HG03097 (cell line): Measurements from ENCODE around the gene HOXB9.

Experiments used
- ATAC-seq: cut with Tn5 transposase; IDR thresholded peaks from one replicate; pipeline ENCODE4 v1.9.1; 2021; ENCODE audit not compliant: unreplicated experiment, low FRiP score

HOXB9 gene

DNA sequence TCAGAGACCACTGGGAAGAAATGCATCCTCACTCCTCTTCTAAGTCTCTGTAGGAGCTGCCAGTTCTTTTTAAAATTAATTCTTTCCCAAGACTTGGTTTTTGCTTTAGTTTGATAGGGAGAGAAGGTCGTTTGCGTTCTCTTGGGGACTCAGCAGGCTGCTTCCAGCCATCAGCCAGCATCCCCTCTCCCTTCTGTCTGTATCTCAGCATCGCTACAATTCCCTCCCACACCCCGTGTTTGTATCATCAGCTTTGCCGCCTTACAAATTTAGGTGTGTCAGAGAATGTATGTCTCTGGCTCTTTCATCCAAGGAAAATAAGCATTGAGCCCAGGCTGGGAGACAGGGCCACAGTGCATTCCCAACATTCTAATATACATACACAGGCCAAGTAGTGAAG is 26.8 kb downstream of the HOXB9 start:
- no peak for ATAC-seq

DNA sequence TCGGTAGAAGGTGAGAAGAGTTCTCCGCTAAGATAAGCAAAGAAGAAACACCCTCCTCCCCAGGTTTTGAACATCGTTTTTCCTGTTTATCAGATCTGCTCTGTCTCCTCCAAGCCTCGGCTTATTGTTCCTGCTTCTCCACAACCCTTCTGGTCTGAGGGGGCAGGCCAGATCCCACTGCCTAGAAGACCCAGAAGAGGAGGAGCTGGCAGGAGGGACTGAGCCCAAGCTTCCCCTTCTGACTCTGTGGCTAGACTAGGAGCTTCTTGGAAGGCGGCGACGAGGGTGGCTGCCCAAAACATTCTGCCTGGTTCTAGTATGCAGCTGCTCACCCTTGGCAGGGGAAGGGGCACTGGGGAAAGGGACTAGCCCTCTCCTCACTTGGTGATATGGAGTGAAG is 27.4 kb downstream of the HOXB9 start:
- no peak for ATAC-seq

DNA sequence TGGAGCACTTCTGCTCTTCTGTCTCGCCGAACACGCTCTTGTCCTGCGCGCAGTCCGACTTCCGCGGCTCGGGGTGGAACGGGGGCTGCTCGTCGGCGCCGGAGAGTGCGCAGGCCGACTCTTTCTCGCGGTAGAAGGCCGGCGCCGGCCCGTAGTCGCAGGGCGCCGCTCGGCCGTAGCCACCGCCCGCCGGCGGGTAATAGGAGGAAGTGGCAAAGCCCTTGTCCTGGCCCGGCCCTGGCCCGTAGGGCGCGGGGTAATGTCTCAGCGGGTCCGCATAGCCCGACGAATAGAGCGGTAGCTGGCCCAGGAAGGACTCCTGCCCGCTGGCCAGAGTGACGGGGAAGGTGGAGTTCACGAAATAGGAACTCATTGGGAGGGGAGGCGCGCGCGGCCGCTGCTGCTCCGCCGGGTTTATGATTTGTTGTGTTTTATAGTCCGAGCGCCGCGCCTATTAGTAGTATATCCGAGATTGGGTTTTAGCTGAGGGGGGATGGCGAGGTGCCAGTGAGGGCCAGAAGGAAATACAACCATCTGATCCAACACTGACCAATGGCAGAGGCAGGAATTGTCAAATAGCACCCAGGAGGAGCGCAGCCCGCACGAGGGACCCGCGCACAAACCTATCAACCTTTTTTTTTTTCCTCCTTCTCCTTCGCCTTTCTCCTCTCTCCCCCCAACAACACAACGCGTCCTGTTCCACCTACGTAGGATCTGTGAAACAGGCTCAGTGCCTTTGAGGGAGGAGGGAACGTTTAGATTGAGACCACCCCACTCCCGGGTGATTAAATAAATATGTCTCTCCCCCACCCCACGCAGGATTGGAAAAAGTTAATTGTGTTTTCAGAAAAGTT is 28.2 kb downstream of the HOXB9 start:
- no peak for ATAC-seq

DNA sequence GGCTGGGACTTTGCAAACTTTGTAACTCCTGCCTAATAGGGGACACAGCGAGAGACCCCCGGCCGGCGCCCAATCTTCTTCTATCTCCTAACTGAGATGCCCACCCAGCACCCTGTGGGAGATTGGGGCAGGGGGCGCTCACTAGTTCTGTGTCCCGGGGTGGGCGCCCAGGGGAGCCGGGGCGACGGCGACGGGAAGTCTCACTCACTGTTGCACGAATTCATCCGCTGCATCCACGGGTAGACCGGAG is 28.7 kb downstream of the HOXB9 start:
- no peak for ATAC-seq

DNA sequence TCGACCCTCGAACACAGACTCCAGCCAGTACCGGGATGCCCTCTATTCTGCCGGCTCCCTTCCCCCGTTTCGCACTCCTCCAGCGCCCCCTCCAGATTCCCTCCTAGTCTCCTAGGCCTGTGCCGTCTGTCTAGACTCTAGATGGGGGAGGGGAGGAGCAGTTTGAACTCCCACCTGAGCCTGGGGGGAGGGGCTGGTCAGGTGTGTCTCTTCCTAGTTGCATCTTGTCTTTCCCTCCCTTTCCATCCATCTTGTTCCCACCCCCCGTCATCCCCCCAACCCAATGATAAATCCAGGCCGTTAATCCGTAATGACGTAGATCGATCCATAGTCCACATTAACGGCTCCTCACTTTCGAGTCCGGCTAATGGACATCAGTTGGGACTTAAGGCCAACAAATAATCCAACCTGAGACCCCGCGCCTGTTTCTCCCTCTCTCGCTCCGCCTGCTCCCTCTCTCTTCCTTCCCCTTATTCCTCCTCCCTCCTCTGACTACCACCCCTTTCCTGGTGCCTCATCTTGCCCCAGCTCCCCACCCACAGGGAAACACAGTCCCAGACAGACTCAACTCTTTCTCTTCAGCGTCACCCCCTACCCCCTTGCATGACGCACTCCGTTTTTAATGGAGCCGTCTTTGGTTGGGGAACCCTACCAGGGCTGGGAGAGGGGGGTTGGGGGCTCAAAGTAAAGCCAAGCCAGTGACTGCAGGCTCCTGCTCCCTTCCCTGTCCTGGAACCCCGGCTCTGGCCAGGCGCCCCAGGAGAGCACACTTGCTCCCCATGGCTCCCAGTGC is 29.2 kb downstream of the HOXB9 start:
- no peak for ATAC-seq

DNA sequence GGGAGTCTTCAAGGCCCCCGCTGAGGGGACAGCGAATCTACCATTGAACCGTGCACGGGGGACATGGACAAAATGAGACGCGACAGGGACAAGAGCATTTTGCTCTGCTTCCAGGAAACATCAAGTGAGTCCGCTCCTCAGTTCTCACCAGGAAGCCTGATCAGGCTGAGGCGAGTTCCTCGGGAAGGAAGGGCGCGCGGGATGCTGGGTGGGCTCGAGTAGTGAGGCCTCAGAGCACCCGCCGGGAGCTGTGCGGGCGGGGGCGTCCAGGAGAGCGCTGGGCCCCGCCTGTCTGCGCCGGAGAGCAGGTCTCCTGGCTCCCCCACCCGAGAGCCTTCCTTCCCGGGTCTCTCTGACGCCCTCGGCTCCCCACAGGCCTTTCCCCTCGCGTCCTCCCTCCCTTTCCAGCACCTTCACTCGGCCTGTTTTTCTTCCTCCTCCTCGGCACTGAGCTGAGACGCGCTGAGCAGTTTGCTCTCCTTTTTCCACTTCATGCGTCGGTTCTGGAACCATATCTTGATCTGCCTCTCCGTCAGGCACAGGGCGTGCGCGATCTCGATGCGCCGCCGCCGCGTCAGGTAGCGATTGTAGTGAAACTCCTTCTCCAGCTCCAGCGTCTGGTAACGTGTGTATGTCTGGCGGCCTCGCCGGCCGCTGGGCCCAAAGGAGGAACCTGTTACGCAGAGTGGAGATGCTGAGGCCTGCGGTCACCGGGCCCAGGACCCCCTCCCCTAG is 30.0 kb downstream of the HOXB9 start:
- ATAC-seq: no peak

DNA sequence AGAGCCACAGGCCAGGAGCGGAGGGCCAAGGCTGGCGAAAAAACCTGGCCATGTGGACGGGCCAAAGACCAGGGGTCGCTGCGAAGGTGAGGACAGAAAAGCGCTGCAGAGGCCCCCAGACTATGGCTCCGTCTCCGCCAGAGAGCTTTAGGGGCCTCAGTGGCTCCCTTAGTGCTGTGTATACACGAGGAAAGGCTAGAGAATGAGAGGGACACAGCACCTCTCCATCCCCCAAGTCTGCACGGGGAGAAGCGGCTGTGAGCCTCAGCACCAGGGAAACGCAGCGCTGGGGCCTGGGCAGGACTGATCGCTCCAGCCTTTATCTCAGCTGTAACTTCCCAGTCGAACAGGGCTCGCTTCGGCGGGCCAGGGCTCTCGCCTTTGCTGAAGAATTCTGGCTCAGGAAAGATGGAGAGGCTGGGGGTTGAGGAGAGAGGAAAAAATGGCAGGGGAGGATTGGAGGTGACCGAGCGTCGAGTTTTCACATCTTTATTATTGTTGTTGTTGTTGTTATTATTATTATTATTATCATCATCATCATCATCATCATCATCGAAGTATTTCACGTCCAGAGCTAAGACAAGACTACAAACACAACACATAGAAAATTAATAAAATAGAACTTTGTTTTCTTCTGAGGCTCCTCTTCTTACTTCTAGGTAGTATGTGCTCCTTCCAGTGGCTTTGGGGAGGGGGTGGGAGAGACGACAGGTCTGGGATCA is 30.7 kb downstream of the HOXB9 start:
- no peak for ATAC-seq

DNA sequence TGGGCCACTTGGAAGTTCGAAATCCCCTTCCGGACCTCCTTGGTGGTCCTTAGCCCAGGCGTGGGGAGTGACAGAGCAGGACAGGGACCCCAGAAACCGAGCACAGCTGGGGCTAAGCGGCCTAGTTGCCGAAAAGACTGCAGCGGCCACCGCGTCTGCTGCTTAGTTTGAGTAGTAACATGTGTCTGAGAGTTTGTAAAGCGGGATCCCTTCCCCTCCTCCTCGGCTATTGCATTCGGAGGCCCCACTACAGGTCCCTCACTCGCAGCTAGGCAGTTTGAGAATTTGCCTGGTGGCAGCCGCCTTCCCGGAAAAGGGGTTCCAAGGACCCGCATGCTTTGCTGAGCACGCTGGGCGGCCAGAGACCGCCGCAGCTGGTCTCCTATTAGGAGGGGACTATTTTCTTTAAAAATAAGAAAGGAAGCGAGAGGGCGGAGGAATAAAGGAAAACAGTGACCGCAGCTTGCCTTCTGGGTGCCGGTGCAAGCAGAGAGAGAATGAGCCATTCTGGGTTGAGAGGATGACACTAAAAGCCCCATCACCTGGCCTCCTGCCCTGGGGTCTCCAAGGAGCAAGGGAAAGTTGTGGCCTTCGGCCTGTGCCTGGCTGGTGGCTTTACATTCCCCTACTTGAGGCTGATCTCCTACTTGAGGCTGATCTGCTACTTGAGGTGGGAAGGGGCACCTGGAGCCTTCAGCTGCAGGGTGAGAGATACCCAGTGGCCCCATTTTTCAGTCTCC is 31.4 kb downstream of the HOXB9 start:
- no peak for ATAC-seq

DNA sequence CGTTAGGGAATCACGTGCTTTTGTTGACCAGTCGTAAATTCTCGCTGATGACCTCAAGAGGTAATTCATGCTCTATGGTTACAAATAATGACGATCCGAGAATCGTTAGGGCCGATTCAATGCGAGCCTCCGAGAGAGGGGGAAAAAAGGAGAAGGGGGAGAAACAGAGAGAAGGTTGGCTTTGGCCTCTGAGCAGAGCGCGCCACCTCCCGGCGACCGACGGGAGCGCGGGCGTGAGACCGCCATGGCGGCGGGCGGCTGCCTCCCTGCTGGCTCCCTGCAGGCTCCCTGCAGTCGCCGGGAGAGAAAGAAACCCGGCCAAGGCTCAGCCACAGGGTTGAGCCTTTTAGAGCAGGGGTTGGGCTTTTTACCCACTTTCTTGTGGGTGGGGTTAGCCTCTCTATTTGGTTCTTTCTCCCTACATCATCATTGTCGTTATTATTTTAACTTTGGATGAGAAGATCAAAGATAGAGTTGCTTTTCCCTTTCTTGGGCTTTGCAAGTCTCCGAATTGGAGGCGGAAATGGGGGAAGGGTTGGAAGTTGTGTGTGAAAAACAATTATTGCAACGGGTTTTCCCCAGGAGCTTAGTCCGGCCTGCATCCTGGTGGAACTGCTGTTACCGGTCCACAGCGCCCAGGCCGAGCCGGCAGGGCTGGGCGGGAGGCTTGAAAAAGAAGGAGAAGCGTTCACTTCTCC is 32.2 kb downstream of the HOXB9 start:
- no peak for ATAC-seq

DNA sequence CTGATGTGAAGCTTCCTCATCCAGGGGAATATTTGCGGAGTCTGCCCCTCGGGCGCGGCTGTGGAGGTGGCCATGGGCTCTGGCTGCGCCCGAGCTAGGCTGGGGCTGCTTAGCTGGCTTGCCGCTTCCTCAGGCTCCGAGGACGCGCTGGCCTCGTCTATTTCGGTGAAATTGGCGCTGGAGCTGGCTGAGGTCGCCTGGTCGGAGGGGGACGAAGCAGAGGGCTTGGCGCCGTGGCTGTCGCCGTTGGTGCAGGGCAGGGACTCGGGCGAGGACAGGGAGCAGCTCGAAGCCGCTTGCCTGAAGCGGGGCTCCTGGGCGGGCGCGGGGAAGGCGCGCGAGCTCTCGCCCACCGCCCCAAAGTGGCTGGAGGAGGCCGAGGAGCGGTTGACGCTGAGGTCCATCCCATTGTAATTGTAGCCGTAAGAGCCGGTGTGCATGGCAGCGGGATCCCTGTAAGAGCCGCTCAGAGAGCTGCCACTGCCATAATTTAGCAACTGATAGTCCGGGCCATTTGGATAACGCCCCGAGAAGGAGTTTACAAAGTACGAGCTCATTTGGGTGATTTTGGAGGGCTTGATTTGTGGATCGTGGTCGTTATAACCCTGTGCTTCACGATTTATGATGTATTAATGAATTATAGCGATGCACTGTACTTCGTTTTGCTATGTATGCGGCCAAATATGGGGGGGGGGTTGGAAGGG is 32.9 kb downstream of the HOXB9 start, which contains the start of gene HOXB5:
Gene HOXB5 (minus strand): TSS at position 654 of the 704 bp plus-strand sequence. CDS start 97 bp downstream, at position 557.
- ATAC-seq: no peak

DNA sequence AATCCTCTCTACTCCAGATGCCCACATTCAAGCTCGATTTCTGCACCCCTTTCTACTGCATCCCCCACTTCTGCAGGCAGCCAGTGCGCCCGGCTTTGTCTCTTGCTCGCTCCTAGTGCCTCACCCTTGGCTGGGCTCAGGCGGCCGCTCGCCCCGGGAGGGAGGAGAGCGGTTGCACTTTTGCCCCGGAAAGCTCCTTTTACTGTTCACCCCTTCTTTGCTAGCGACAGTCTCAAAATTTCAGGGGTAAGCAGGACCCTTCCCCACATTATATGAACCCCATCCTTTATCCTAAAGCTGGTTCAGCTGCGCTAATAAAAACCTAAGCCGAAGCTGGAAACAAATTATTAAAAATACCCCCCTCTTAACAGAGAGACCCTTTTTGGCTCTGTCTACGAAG is 33.6 kb downstream of the HOXB9 start:
- ATAC-seq: no peak

DNA sequence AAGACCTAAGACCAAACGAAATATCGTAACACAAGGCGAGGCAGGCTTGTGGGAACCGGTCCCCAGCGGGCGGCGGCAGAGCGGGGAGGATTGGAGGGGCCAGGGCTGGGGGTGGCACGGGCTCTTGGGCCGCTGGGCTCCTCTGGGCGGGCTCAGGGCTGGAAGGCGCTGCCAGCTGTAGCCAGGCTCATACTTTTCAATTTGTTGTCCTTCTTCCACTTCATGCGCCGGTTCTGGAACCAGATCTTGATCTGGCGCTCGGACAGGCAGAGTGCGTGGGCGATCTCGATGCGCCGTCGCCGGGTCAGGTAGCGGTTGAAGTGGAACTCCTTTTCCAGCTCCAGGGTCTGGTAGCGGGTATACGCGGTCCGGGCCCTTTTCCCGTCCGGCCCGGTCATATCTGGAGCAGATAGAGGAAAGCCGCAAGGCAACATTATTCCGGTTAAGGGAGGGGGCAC is 34.1 kb downstream of the HOXB9 start:
- no peak for ATAC-seq

DNA sequence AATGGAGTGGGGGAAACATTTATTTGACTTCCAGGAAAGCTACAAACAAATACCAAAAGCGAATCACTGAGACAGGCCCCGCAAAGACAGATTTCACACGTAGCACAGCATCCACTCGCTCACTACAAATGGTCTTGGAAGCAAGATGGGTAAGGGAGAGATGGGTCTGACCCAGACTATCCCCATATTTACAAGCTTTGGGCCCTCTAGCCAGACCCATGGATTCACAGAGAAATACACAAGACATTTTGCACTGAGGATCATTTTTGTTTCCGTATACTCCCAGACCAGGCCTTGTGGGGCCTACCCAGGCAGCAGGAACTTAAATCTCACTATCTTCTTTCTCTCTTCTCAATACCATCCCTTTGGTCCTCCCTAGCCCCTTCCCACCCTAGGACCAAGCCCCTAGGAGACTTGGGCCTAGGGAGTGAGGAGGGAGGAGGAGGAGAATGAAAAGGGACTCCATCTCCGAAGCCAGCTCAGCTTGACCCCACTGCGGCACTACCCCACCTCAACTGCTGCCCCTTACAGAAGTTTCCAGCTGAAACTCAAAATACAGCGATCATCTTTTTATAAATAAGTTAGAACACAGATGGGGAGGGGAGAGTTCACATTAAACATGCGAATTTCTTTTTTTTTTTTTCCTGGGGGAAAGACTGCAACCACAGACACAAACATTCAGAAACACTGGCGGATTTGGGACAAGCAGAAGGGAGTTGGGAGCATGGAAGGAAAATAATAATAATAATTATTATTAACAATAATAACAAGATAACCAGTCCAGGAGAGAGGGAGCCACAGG is 34.7 kb downstream of the HOXB9 start:
- ATAC-seq: no peak

DNA sequence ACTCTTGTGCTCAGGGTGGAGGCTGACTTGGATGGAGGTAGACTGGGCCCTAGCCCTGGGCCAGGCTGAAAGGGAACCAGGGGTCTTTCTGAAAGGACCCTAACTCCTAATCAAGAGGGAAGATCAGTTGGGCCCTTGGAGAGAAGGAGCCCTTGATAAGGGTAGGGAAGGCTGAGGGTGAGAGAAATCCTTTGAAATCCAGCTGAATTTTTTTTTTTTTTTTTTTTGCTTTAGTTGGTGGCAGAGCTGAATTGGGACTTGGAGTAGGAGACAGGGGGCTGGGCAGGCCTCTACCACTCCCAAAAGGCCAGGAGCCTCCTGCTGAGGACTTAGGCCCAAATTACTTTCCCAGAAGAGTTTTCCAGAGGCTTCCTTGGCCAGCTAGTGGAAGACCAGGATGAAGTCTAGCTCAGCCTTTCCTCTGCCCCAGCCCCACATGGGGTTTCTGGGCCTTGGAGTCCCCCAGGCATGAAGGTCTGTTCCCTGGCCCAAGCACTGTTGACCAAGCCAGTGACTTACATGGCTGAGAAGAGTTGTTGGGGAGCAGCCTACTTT is 35.5 kb downstream of the HOXB9 start:
- ATAC-seq: no peak

DNA sequence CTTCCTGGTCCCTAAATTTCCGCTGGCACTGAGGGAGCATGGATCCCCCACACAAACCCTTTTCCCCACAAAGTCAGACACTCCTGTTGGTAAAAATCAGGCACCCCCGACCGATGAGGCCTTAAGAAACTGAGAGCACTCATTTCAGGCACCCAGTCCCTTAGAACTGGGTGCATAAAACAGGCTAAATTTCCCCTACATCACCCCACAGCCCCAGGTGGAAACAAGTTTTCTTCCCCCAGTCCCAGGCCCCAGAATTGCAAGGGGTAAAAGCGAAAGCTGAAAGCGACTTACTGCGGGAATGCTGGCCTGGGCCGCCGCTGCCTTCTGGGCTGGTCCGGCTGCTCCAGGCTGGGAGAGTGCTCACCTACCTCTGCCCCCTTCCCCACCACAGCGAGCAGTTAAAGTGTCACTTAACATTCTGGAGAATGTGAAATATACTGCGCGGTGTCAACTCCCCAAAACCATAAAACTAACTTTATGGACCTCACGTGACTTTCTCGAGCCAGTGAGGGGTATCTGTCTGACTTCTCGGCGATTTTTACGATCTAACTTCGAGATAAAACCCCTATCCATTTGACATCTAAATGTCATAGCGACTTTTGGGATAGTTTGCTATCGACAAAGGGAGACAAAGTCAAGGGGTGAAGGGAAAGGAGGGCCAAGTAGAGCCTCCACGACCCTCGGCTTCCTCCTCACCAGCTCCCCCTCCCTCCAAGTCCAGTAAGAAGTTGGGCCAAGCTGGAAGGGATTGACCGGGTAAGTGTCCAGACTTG is 36.1 kb downstream of the HOXB9 start, which contains the start of gene HOXB3:
Gene HOXB3 (minus strand): TSS at position 411 of the 776 bp plus-strand sequence. CDS start 37,767 bp downstream, outside the sequence.
- no peak for ATAC-seq

DNA sequence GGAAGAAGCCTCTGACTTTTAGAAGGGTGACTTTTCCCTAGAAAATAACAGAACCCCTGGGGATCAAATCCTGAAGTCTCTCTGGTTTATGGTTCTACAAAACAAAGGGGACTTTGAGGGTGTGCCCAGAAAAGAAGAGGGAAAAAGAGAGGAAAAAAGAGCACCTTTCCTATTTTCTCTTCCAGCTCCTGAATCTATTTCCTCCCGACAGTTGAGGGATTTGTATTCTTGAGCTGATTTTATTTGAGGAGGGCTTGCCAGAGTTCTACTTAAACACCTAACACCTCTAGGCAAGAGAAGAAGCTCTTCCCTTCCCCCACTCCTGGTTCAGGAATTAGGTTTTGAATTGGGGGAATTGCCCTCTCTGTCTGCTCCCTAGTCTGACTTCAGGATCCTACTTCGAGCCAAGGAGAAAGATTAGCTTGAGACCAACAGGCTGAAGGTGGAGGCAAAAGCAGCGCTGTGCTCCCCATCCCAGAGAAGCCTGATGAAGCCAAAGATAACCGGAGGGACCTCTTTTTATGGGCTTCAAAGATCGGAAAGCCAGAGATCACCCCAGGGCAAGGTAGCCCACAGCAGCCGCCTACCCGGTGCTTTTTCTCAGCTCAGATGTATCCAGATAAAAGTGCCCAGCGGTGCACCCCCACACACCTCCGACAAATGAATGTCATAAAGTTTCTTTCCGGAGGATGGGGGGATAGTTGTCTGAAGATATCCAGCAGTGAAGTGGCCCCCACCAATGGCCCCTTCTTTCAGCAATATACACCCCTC is 36.9 kb downstream of the HOXB9 start:
- ATAC-seq: no peak
